ENCODE results near the gene TGM5.

The TGM5 gene

GRCh38 chr15:43190178-43190577 lies 76.5 kb downstream of the TGM5 start:
- no peak for DNase-seq (ENCODE audit: low spot score)

GRCh38 chr15:43189296-43189695 lies 77.4 kb downstream of the TGM5 start:
- no peak for DNase-seq (ENCODE audit: low spot score)

- DNase-seq (ENCODE audit: low spot score): no peak
Observed at GRCh38 chr15:43187544-43188155, 79.1 kb downstream of the TGM5 start.

GRCh38 chr15:43186003-43186353 lies 80.8 kb downstream of the TGM5 start:
- no peak for DNase-seq (ENCODE audit: low spot score)

DNA sequence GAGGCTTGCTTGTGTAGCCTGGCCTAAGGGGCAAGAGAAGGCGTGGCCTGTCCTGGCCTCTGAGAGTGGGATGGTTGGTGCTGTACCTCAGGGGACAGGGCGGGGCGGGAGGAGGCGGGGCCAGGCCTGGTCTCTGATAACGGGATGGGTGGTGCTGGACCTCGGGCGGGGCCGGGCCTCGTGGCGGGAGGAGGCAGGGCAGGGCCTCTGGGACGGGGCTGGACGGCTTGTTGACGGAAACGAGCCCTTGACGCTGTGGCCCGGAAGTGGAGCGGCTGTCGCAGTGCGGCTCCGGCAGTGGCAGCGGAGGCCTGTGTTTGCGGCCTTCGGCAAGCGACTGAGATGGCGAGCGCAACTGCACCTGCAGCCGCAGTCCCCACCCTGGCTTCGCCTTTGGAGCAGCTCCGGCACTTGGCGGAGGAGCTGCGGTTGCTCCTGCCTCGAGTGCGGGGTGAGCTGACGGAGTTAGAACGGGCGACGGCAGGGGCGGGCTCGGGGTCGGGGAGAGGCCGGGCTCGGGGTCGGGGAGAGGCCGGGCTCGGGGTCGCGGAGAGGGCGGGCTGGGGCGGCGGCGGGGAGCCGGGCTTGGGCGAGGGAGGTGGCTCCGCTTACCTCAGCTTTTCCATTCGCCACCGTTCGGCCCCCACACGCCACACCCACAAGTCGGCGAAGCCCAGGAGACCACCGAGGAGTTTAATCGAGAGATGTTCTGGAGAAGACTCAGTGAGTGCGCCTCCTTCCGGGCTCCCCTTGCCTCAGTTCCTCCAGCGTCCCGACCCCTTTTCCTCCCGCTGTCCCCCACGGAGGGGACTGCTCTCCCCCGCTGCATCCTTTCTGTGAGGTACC lies 81.3 kb downstream of the TGM5 start, which contains the start of gene CCNDBP1:
TSS of gene CCNDBP1 (plus strand) at position 247 of the 846 bp plus-strand sequence. CDS start at position 343, 96 bp downstream.
- DNase-seq (ENCODE audit: low spot score): peak; percentile 87

DNA sequence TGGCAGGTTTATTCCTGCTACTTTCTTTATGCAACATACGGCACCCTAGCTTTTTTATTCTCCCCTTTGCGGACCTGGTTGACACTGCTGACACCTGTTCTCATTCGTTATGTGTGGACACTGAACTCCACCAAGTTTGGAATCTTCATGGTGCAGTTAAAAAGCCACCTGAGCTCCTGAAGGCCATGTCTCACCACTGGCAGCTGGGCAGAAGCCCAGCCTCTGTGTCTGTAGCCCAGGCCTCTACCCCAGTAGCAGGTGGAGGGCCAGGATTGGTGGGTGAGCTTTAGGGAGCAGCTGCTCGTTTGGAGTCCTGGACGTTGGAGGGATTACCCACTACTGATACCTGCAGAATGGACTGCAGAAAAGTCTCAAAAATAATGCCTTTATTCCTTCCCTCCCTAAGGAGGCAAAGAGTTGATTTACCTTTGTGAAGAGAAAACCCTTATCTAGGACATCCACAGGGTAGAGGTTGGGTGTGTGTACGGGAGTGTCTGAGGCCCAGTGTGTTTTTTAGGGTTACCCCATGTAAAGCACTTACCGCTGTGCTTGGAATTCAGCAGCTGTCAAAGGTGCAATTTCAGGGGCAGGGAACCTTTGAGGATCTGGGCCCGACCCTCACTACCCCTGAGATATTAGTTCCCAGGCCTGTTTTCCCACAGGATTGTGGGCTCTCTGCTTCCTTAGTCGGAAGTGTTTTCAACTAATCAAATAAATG lies 82.2 kb downstream of the TGM5 start:
- no peak for DNase-seq (ENCODE audit: low spot score)

DNA sequence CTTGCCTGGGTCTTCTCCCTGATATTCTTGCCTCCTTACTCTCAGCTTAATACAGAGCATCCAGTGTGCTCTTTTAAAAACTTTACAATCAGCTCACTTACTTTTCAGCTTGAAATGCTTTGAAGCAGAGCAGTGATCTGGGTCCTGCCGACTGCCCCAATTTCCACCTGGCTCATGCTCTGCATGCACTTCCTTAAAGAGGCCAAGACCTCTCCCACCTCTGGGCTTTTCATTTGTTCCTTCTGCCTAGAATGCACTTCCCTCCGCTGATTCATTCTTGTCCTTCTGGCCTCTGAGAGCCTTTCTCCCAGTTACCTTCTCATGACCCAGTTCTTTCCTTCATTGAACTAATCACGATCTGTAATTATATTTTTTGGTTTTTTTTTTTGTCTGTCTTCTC lies 83.5 kb downstream of the TGM5 start:
- no peak for DNase-seq (ENCODE audit: low spot score)

Measured in left forelimb (tissue), 1 donor.